Fibroblast of mammary gland (primary cell): Measurements from ENCODE around the gene TRAPPC10.

ENCODE experiments used
- DNase-seq: peaks from one replicate; pipeline ENCODE4 v3.0.0-alpha.2; 2010; ENCODE audit warnings: low read depth
- H3K4me3 ChIP-seq: 2 replicates; pipeline ENCODE4 v1.5.1; 2011; ENCODE audit warnings: low read depth, mild to moderate bottlenecking, low read length, moderate library complexity; ENCODE audit not compliant: control insufficient read depth
- TF ChIP-seq, protein P1 (sequence below): conservative IDR thresholded peaks from 2 replicates; pipeline ENCODE4 v1.5.1; 2011; ENCODE audit warnings: low read depth, low read length, inconsistent platforms; ENCODE audit not compliant: control insufficient read depth, insufficient read depth

The TRAPPC10 gene

DNA sequence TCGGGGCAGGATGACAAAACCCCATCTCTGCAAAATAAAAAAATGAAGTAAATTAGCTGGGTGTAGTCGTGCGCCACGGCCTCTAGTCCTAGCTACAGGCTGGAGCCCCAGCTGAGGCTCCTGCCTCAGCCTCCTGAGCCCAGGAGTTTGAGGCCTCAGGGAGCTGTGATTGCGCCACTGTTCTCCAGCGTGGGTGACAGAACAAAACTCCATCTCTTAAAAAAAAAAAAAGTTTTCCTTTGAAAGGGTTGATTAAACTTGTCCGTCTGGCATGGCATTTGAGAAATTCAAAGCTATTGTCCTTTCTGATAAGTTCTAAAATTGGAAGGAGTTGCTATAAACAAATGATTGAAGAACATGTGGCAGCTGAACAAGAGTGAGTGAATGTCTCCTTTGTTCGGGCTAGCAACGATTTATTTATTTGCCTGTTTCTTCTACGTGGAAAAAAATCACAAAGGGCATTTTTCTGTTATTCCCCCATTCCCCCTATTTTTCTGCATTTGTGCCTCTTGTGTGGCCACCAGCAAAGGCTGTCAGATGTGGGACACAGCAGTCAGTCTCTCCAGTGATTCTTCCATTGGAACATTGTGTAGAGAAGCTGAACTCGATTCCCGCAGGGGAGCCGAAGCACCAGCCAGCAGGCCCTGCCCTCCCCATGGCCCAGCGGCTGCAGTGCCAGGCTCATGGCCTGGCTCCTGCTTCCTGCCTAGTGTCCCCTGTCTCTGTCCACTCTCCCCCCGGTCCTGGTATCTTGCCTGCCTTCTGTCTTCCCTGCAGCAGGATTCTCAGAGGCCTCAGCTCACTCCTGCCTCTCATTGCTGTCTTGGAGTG is 73.6 kb downstream of the TRAPPC10 start:
- H3K4me3 ChIP-seq, result no peak overlapping the region
- no peak for DNase-seq
- TF ChIP-seq, protein P1, sequence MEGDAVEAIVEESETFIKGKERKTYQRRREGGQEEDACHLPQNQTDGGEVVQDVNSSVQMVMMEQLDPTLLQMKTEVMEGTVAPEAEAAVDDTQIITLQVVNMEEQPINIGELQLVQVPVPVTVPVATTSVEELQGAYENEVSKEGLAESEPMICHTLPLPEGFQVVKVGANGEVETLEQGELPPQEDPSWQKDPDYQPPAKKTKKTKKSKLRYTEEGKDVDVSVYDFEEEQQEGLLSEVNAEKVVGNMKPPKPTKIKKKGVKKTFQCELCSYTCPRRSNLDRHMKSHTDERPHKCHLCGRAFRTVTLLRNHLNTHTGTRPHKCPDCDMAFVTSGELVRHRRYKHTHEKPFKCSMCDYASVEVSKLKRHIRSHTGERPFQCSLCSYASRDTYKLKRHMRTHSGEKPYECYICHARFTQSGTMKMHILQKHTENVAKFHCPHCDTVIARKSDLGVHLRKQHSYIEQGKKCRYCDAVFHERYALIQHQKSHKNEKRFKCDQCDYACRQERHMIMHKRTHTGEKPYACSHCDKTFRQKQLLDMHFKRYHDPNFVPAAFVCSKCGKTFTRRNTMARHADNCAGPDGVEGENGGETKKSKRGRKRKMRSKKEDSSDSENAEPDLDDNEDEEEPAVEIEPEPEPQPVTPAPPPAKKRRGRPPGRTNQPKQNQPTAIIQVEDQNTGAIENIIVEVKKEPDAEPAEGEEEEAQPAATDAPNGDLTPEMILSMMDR, result no peak

DNA sequence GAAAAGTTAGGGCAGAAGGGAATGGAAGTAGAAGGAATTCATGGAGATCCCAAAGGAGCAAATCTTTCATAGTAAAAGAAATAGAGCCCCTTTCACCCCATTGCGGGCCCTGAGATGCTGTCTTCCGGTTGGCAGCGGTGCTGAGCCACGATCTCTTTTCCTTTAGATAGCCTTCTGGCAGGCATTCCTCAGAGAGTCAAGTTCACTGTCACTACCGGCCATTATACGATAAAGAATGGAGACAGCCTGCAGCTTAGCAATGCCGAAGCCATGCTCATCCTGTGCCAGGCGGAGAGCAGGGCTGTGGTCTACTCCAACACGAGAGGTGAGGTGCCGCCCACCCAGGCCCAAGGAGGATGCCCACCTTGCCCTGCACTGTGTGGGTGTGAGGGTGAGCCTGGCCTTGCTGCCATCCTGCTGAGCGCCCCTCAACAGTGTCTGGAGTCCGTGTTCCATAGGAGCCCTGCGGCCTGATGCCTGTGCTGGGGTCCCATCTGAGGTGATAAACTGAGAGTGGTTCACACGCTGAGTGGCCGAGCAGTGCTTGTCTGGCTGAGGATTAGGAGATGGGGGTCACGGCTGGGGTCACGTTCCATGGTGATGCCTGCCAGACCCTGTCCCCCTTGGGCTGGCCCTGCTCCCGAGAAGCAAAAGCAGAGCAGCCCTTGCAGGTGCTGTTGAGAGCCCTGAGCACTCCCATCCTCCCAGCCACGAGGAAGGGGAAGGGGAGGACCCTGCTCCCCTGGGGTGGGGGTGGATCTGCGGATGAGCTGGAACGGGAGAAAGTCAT is 74.7 kb downstream of the TRAPPC10 start:
- DNase-seq, result no peak
- TF ChIP-seq, protein P1, result no peak
- H3K4me3 ChIP-seq, result no peak overlapping the region

DNA sequence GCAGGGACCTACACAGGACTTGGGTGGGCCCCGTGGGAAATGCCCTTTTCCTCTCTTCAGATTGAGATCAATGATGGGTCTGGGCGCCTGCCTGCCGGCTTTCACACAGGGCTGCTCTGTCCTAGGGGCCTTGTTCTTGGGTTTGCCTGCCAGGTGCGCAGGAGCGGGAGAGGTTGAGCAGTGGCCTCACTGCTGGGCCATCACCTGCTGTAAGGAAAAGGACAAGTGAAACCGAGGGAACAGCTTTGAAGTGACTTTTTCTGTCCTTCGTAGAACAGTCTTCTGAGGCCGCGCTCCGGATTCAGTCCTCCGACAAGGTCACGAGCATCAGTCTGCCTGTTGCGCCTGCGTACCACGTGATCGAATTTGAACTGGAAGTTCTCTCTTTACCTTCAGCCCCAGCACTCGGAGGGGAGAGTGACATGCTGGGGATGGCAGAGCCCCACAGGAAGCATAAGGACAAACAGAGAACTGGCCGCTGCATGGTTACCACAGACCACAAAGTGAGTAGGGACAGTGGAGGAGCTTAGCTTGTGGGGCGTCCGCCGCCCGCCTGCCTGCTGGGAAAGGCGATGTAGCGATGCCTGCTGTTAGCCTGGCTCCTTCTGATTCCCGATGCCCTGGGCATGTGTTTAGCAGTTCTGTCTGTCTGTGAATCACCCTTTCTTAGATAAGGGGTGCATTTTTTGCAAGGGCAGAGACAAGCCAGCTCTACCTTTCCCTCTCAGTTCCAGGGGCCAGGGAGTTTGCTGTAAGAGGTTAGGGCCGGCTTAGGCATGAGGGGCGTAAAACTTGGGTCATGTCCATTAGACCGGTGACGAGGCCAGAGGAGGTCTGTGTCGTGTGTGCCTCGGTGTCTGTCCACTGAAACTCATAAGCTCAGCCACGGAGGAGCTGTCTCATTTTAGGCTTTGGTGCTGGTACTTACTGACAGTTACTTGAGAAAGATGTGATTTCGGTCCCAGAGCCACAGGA is 75.6 kb downstream of the TRAPPC10 start:
- no peak overlapping the region for H3K4me3 ChIP-seq
- TF ChIP-seq, protein P1, result no peak
- no peak for DNase-seq

DNA sequence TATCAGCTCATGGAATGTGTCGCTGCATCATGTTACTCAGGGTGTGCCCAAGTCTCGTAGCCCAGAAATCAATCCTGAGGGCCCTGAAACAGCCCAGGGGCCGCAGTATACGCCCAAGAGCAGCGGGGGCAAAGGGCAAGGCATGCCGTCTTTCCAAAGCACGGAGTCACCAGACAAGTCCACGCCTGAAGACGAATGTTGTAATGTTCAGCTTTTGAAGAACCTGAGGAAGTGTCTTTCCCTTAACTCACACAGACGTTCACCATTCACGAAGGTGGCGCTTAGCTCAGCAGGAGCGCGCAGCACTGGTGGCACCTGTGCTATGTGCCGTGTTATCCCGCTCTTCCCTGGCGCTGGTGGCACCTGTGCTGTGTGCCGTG is 76.3 kb downstream of the TRAPPC10 start:
- H3K4me3 ChIP-seq, result no peak overlapping the region
- TF ChIP-seq, protein P1, result no peak
- no peak for DNase-seq

DNA sequence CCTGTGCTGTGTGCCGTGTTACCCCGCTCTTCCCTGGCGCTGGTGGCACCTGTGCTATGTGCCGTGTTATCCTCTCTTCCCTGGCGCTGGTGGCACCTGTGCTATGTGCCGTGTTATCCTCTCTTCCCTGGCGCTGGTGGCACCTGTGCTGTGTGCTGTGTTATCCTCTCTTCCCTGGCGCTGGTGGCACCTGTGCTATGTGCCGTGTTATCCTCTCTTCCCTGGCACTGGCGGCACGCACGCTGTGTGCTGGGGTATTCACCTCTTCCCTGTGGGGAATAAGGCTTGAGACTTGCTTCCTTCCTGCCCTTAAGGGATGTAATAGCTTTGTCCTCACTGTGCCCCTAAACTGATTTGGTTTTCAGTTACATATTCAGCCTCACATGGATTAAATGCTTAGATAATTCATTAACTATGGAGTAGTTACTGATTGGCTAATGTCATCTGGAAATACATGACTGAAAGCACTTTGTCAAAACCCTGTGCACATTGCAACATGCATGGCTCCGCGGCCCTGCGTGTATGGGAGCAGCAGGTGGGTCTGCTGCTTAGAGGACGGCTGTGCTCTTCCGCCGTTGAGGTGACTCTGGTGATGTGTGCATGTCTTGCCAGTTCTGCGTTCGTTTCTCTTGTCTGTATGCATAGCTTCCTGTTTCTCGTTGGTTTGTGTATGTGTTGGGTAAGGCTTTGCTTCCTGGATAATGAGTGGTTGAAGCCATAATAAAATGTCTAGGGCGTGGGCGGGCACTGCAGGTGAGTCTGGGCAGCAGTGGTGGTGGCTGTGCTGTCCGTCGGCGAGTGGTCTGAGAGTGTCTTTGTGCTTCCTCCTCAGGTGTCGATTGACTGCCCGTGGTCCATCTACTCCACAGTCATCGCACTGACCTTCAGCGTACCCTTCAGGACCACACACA is 77.1 kb downstream of the TRAPPC10 start:
- TF ChIP-seq, protein P1, result no peak
- H3K4me3 ChIP-seq, result no peak overlapping the region
- no peak for DNase-seq
